Cardiac atrium fibroblast (primary cell): ENCODE results near the gene MS4A13. TPM values are rescaled to one million over a fixed set of nuclear protein-coding genes. Genes with fewer than 3 reads are reported as not detected.

Experiments used
- total RNA-seq: library from RNA; depleted of rRNA; stranded (reverse); fragments of >200 nt; gene quantifications from 2 replicates; pipeline ENCODE4 v1.2.3, GENCODE V29; 2015

Gene MS4A13, protein sequence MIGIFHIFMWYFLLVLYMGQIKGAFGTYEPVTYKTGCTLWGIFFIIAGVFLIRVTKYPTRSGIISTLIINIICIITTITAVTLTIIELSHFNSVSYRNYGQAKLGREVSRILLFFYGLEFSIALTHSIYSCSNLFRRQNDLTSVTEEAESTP
- not detected in 2 replicates for total RNA-seq

DNA sequence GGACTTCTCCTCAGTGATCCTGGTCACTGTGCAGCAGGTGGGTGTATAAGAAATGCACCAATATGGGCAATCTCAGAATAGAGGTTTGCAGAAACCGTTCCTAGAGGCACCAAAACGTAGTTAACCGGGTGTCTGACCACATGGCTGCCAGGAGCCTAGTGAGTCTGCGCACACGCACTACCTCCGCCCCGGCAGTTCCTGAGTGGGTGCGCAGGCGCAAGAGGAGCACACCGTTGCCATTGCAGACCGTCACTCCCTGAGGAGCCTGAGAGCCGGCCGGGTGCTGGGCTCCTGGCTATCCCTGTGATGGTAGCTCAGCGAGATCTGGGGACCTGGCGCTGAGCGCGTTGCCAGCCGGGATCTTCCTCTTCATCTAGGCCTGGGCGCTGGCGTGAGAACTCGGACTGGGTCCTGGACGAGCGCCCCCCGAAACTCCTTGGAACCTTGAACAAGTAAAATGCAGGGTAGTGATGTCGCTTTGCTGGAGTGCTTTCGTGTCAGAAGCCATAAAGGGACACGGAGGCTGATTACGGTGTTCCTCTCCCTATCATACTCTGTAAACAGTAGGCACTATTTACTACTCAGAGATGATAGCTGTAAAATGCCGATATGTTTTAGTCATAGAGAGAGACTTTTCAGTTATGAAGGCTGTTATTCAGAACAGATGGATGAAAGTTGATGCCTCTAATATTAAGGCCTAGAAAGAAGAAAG is at the start of gene MS4A13:
Gene MS4A13 (plus strand): TSS at position 249 of the 712 bp plus-strand sequence. CDS start 2,692 bp downstream, outside the sequence.

GRCh38 chr11:60492488-60493009 is 22.6 kb upstream of the MS4A13 start, which contains the start of gene MS4A12:
MS4A12 (plus strand) TSS chr11:60492778; CDS start chr11:60497319, 4,541 bp downstream.

Other genes starting within 250 kb of the MS4A13 start
- not detected in 2 replicates for gene MS4A4A, start 234.7 kb upstream of the MS4A13 start, total RNA-seq
- gene MS4A6E, start 188.1 kb upstream of the MS4A13 start, total RNA-seq: not detected in 2 replicates
- not detected in 2 replicates for gene MS4A7, start 136.9 kb upstream of the MS4A13 start, total RNA-seq
- gene MS4A14, start 118.9 kb upstream of the MS4A13 start, total RNA-seq: not detected in 2 replicates
- gene MS4A5, start 85.8 kb upstream of the MS4A13 start, total RNA-seq: not detected in 2 replicates
- not detected in 2 replicates for gene MS4A1, start 59.5 kb upstream of the MS4A13 start, total RNA-seq
- not detected in 2 replicates for gene MS4A12, start 22.6 kb upstream of the MS4A13 start, total RNA-seq
- gene MS4A8, start 184.2 kb downstream of the MS4A13 start, total RNA-seq: not detected in 2 replicates
- gene MS4A18, start 209.3 kb downstream of the MS4A13 start, total RNA-seq: not detected in 2 replicates
- not detected in 2 replicates for gene MS4A15, start 241.5 kb downstream of the MS4A13 start, total RNA-seq